Caco-2 (cell line): ENCODE measurements around the gene XPNPEP1. TPM values are rescaled to one million over a fixed set of nuclear protein-coding genes. Genes with fewer than 3 reads are reported as not detected.

Source experiments
- BruUV-seq: library from RNA; stranded (reverse); fragments of 400-500 nt; replicated peaks from 2 replicates; lab custom pipeline; 2021; lab: Mats Ljungman, UMichigan
- CTCF ChIA-PET: fragments of 300-600 bp; sonication (Branson Sonifier 250); formaldehyde crosslinking; loops from one replicate; lab custom pipeline; 2022; ENCODE audit warnings: antibody characterized with exemption; lab: Charles Lee
- POLR2A ChIA-PET: fragments of 300-600 bp; sonication (Branson Sonifier 250); formaldehyde crosslinking; loops from one replicate; lab custom pipeline; 2022; ENCODE audit warnings: antibody characterized with exemption; lab: Charles Lee
- DNase-seq, 2 experiments: peaks; one replicate each; pipeline versions ENCODE4 v3.0.0 to v3.0.0-alpha.2; 2020 to 2022
- H3K27me3 ChIP-seq: replicated peaks from 2 replicates; pipeline ENCODE4 v1.6.0; 2011; ENCODE audit warnings: low read length; ENCODE audit not compliant: control insufficient read depth, insufficient read depth
- H3K36me3 ChIP-seq: 2 replicates; pipeline ENCODE4 v1.5.1; 2011; ENCODE audit warnings: low read length; ENCODE audit not compliant: control insufficient read depth, insufficient read depth
- H3K4me1 ChIP-seq: fragments of 250-450 bp; sonication (Bioruptor Pico); 2 replicates; pipeline ENCODE4 v1.5.1; 2020; ENCODE audit warnings: mild to moderate bottlenecking
- H3K4me3 ChIP-seq: 2 replicates; pipeline ENCODE4 v1.5.1; 2011; ENCODE audit warnings: low read depth, mild to moderate bottlenecking, control low read depth, low read length
- H3K9me3 ChIP-seq: fragments of 250-450 bp; sonication (Bioruptor Pico); 2 replicates; pipeline ENCODE4 v1.5.1; 2020; ENCODE audit warnings: mild to moderate bottlenecking, moderate library complexity
- H3K27ac Mint-ChIP-seq: one replicate; pipeline ENCODE4 v1.8.0; 2022; ENCODE audit warnings: mixed read lengths; ENCODE audit not compliant: unreplicated experiment
- H3K27me3 Mint-ChIP-seq: one replicate; pipeline ENCODE4 v1.8.0; 2022; ENCODE audit warnings: mixed read lengths; ENCODE audit not compliant: insufficient read depth, unreplicated experiment
- H3K36me3 Mint-ChIP-seq: one replicate; pipeline ENCODE4 v1.8.0; 2022; ENCODE audit warnings: mild to moderate bottlenecking, mixed read lengths; ENCODE audit not compliant: insufficient read depth, unreplicated experiment
- H3K4me1 Mint-ChIP-seq: one replicate; pipeline ENCODE4 v1.8.0; 2022; ENCODE audit warnings: low read depth, mixed read lengths; ENCODE audit not compliant: unreplicated experiment
- H3K4me3 Mint-ChIP-seq: one replicate; pipeline ENCODE4 v1.8.0; 2022; ENCODE audit warnings: mild to moderate bottlenecking, moderate library complexity, mixed read lengths; ENCODE audit not compliant: unreplicated experiment
- H3K9me3 Mint-ChIP-seq: one replicate; pipeline ENCODE4 v1.8.0; 2022; ENCODE audit warnings: mixed read lengths; ENCODE audit not compliant: unreplicated experiment
- intact Hi-C: fragments of 100-400 bp; cut with micrococcal nuclease; formaldehyde crosslinking; loops from one replicate; pipeline ENCODE4 v1.10.0; 2022; ENCODE audit not compliant: unreplicated experiment
- total RNA-seq: library from RNA; stranded (reverse); gene quantifications from 2 replicates; pipeline ENCODE4 v1.2.3, GENCODE V29; 2022
- TF ChIP-seq, protein P1 (sequence below), 2 experiments: fragments of 200-600 bp in 1 of 2; IDR thresholded peaks; 1 replicate in 1 of 2; 2 replicates in 1 of 2; pipeline versions ENCODE4 v1.5.1 to v1.8.0; 2011 to 2022; ENCODE audit warnings: antibody characterized with exemption in 1 of 2, control low read depth in 1 of 2, inconsistent platforms in 1 of 2, low read depth in 1 of 2, low read length in 1 of 2, mild to moderate bottlenecking in 1 of 2, moderate library complexity in 1 of 2; ENCODE audit not compliant: insufficient read depth in 1 of 2, severe bottlenecking in 1 of 2, unreplicated experiment in 1 of 2

XPNPEP1 gene
- total RNA-seq, 1 experiment from 2014 or later: 92.4 TPM

DNA sequence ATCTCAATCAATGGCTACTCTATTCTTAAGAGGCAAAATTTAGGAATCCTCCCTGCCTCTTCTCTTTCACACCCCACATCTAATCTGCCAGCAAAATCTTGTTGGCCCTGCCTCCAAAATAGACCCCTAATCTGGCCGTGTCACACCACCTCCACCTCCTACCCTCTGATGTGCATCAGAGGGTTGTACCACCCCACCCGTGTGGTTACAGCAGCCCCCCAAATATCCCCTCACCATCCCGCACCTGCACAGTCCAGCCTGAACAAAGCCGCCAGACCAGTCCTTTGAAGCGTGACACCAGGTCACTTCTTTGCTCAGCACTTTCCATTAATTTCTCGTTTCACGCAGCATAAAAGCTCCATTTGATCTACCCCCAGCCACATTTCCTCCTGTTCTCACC is 776 bp upstream of the XPNPEP1 start:
- Mint-ChIP-seq H3K36me3 (peaks cover 18% of the 10 kb centered on the region), H3K9me3 (peaks cover 10% of the 10 kb centered on the region), H3K4me1 (peaks cover 27% of the 10 kb centered on the region), H3K4me3 (peak overlapping the region; percentile 63), H3K27ac (peak overlapping the region; percentile 58), H3K27me3 (no peaks in the 10 kb centered on the region)
- CTCF ChIA-PET: no interaction called here
- Histone ChIP-seq H3K36me3 (peaks cover 5% of the 10 kb centered on the region), H3K27me3 (no peaks in the 10 kb centered on the region), H3K4me1 (peaks cover 34% of the 10 kb centered on the region), H3K4me3 (no peak overlapping the region), H3K9me3 (no peaks in the 10 kb centered on the region)
- intact Hi-C loops: no loop called here
- no peak for DNase-seq
- TF ChIP-seq, protein P1, sequence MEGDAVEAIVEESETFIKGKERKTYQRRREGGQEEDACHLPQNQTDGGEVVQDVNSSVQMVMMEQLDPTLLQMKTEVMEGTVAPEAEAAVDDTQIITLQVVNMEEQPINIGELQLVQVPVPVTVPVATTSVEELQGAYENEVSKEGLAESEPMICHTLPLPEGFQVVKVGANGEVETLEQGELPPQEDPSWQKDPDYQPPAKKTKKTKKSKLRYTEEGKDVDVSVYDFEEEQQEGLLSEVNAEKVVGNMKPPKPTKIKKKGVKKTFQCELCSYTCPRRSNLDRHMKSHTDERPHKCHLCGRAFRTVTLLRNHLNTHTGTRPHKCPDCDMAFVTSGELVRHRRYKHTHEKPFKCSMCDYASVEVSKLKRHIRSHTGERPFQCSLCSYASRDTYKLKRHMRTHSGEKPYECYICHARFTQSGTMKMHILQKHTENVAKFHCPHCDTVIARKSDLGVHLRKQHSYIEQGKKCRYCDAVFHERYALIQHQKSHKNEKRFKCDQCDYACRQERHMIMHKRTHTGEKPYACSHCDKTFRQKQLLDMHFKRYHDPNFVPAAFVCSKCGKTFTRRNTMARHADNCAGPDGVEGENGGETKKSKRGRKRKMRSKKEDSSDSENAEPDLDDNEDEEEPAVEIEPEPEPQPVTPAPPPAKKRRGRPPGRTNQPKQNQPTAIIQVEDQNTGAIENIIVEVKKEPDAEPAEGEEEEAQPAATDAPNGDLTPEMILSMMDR (IDR thresholded peaks at IDR 0.05; ENCODE audit: insufficient read depth in 1 of 2, low read depth in 1 of 2, low read length in 1 of 2, severe bottlenecking in 1 of 2, unreplicated experiment in 1 of 2): no peak
- no TSS peak for BruUV-seq
- POLR2A ChIA-PET: interaction anchor here (1.1 kb wide), 1 partner anchor 79 kb away, joined by 4 read pairs; no protein-coding TSS in a partner anchor

DNA sequence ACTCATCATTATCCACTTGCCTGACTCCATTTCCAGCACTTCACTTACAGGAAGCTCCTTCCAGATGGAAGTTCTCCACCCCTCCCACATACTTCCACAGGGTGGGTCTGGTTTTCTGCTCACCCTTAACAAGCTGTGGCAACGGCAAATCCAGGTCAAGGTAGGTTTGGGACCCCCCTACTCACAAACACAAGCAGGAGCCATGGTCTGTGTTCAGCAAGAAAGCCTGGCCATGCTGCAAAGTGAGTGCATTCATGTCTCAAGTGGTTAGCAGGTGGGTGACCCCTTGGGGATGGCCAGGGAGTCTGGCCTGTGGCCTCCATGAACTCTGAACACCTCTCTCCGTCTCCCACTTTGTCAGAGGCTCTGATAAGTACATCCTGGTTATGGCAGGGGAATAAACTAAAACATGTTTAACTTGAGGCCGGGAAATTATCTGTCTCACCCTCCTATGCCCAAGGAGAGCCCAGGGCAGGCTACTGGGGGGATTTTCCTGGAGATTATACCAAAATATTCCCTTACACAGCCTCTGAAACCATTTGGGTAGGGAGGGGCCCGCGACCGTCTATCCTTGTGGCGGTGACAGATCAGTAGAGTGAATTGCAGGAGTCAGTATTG is 844 bp downstream of the XPNPEP1 start:
- POLR2A ChIA-PET: interaction anchor here (1.0 kb wide), 1 partner anchor 85 kb away, joined by 3 read pairs; the partner anchor contains the start of gene ADD3

DNA sequence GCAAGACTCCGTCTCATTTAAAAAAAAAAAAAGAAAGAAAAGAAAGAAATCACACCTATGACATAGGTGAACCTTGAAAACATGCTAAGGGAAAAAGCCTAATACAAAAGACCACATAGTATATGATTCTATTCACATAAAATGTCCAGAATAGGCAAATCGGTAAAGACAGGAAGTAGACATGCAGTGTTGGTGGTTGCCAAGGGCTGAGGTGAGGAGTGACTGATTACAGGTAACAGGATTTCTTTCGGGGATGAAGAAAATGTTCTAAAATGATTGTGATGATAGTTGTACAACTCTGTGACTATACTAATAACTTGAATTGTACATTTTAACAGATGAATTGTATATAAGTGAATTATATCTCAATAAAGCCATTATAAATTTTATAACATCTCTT is 3.3 kb downstream of the XPNPEP1 start:
- TF ChIP-seq, protein P1 (IDR thresholded peaks at IDR 0.05; ENCODE audit: insufficient read depth in 1 of 2, low read depth in 1 of 2, low read length in 1 of 2, severe bottlenecking in 1 of 2, unreplicated experiment in 1 of 2): no peak
- peaks cover 2% of the 10 kb centered on the region; the same call in 1 of the 2 replicates for H3K9me3 ChIP-seq
- Mint-ChIP-seq H3K27ac (no peak overlapping the region), H3K9me3 (peaks cover 20% of the 10 kb centered on the region), H3K27me3 (no peaks in the 10 kb centered on the region), H3K4me3 (no peak overlapping the region), H3K36me3 (peaks cover 38% of the 10 kb centered on the region), H3K4me1 (peaks cover 44% of the 10 kb centered on the region)
- ChIA-PET CTCF (interaction anchor here (1.3 kb wide), 1 partner anchor 36 kb away, joined by 3 read pairs; no protein-coding TSS in a partner anchor), POLR2A (no interaction called here)
- no peak overlapping the region for H3K4me3 ChIP-seq
- BruUV-seq: no TSS peak
- no peaks in the 10 kb centered on the region for H3K27me3 ChIP-seq
- H3K36me3 ChIP-seq: peaks cover 5% of the 10 kb centered on the region
- intact Hi-C loops: no loop called here
- no peak for DNase-seq
- peaks cover 52% of the 10 kb centered on the region for H3K4me1 ChIP-seq

More for the DNA sequence above, 844 bp downstream of the XPNPEP1 start:
- TF ChIP-seq, protein P1 (IDR thresholded peaks at IDR 0.05; ENCODE audit: insufficient read depth in 1 of 2, low read depth in 1 of 2, low read length in 1 of 2, severe bottlenecking in 1 of 2, unreplicated experiment in 1 of 2): no peak
- DNase-seq: peak in 1 of 2 experiments; percentile 25
- CTCF ChIA-PET: interaction anchor here (1.0 kb wide), 1 partner anchor 38 kb away, joined by 6 read pairs; no protein-coding TSS in a partner anchor
- intact Hi-C loops: loop anchor here (2.0 kb wide), 2 partner anchors 38 to 84 kb away; partner anchors contain the start of gene ADD3
- Mint-ChIP-seq H3K9me3 (peaks cover 20% of the 10 kb centered on the region), H3K4me3 (peak overlapping the region; percentile 63), H3K27ac (peak overlapping the region; percentile 87), H3K4me1 (peaks cover 35% of the 10 kb centered on the region), H3K36me3 (peaks cover 23% of the 10 kb centered on the region), H3K27me3 (no peaks in the 10 kb centered on the region)
- TSS peak; percentile 54 for BruUV-seq
- Histone ChIP-seq H3K4me1 (peaks cover 36% of the 10 kb centered on the region), H3K4me3 (peak overlapping the region; percentile 97), H3K36me3 (peaks cover 5% of the 10 kb centered on the region), H3K27me3 (no peaks in the 10 kb centered on the region), H3K9me3 (no peaks in the 10 kb centered on the region)
